K562 (cell line): ENCODE data around the gene ZNF804A.

Source experiments
- ARID4B ChIP-seq: sonication (generic); formaldehyde crosslinking; IDR thresholded peaks from 2 replicates; pipeline ENCODE4 v1.8.0; 2022; ENCODE audit warnings: mild to moderate bottlenecking, missing genetic modification reagents
- CBX3 ChIP-seq, 2 experiments: IDR thresholded peaks; 1 replicate in 1 of 2; 2 replicates in 1 of 2; pipeline ENCODE4 v1.6.1; 2012; ENCODE audit warnings: inconsistent platforms in 2 of 2, low read length in 2 of 2, borderline replicate concordance in 1 of 2, control low read depth in 1 of 2
- CTCF ChIP-seq, 3 experiments: IDR thresholded peaks in 2 of 3; conservative IDR thresholded peaks in 1 of 3; 2 replicates each; pipeline ENCODE4 v1.5.1; 2011 to 2012; ENCODE audit warnings: low read length in 3 of 3, mild to moderate bottlenecking in 3 of 3, control low read depth in 2 of 3, improper control_type of control experiment in 1 of 3, inconsistent platforms in 1 of 3, low read depth in 1 of 3, mixed read lengths in 1 of 3, moderate library complexity in 1 of 3; ENCODE audit not compliant: insufficient read depth in 2 of 3
- PML ChIP-seq: IDR thresholded peaks from 2 replicates; pipeline ENCODE4 v1.6.1; 2012; ENCODE audit warnings: low read length, inconsistent platforms
- POLR2A ChIP-seq: fragments of 450-650 bp; conservative IDR thresholded peaks from 2 replicates; pipeline ENCODE4 v1.6.1; 2016
- SIX5 ChIP-seq, 2 experiments: IDR thresholded peaks; 2 replicates each; pipeline ENCODE4 v1.6.1; 2011; ENCODE audit warnings: low read length in 2 of 2, borderline replicate concordance in 1 of 2, low read depth in 1 of 2, mild to moderate bottlenecking in 1 of 2, moderate library complexity in 1 of 2; ENCODE audit not compliant: insufficient read depth in 1 of 2
- TBP ChIP-seq: optimal IDR thresholded peaks from 2 replicates; pipeline ENCODE3; 2011; ENCODE audit warnings: low read depth, low read length, improper control_type of control experiment
- YY1 ChIP-seq, 3 experiments: IDR thresholded peaks; 2 replicates each; pipeline ENCODE4 v1.6.1; 2011; ENCODE audit warnings: low read length in 2 of 3, mild to moderate bottlenecking in 2 of 3, moderate library complexity in 2 of 3, borderline replicate concordance in 1 of 3, control low read depth in 1 of 3, low read depth in 1 of 3; ENCODE audit not compliant: insufficient read depth in 3 of 3, insufficient replicate concordance in 2 of 3, control insufficient read depth in 1 of 3, insufficient read length in 1 of 3; ENCODE audit errors: extremely low read depth in 1 of 3

- TF ChIP-seq POLR2A (no peak), CTCF (IDR thresholded peaks at IDR 0.05 in 2 of 3, conservative IDR thresholded peaks at IDR 0.05 in 1 of 3; ENCODE audit: insufficient read depth in 2 of 3, low read depth in 1 of 3, low read length in 3 of 3) (no peak), TBP (no peak), YY1 (IDR thresholded peaks at IDR 0.05; ENCODE audit: borderline replicate concordance in 1 of 3, control insufficient read depth in 1 of 3, extremely low read depth in 1 of 3, insufficient read depth in 3 of 3, insufficient read length in 1 of 3, insufficient replicate concordance in 2 of 3, low read depth in 1 of 3, low read length in 2 of 3) (no peak), PML (no peak), SIX5 (IDR thresholded peaks at IDR 0.05; ENCODE audit: borderline replicate concordance in 1 of 2, insufficient read depth in 1 of 2, low read depth in 1 of 2, low read length in 2 of 2) (no peak), CBX3 (IDR thresholded peaks at IDR 0.05; ENCODE audit: borderline replicate concordance in 1 of 2, low read length in 2 of 2) (no peak), ARID4B (CRISPR knock-in tag) (no peak)
Observed at GRCh38 chr2:184906160-184906559, 307.8 kb downstream of the ZNF804A start.
